ENCODE measurements around the gene NOP10.

DNA sequence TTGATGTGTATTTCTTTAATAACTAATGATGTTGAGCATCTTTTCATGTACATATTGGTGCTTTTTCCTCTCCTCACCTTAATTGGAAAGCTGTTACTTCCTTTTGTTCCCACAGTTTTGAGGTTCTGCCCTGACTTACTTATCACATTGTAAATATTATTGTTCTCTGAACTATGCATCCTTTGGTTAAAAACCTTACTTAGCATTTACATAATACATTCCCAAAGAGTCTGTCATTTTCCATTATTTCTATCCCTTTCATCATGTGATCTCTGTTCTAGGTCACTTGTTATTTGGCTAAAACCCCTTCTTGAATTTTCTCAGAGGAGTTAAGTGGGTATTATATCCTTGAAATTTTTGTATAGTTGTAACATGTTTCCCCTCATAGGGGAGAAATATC lies 38.3 kb downstream of the NOP10 start:
- TF ChIP-seq CTCF (conservative IDR thresholded peaks at IDR 0.05; ENCODE audit: low read depth, low read length) (no peak), EZH2 (IDR thresholded peaks at IDR 0.05; ENCODE audit: borderline replicate concordance, low read depth, low read length, poor library complexity, severe bottlenecking) (no peak)

All from A673 (cell line).